ENCODE data around the gene CXCL8. TPM values are rescaled to one million over a fixed set of nuclear protein-coding genes. Genes with fewer than 3 reads are reported as not detected.
"Not testable (repeated sequence)": the region's sequence is repeated elsewhere in the genome, so short reads cannot be mapped to it uniquely, and the experiment has no call there.

The CXCL8 gene
- polyA plus RNA-seq, 3 donors = 0.35 to 1.4 (median 0.93) TPM

DNA sequence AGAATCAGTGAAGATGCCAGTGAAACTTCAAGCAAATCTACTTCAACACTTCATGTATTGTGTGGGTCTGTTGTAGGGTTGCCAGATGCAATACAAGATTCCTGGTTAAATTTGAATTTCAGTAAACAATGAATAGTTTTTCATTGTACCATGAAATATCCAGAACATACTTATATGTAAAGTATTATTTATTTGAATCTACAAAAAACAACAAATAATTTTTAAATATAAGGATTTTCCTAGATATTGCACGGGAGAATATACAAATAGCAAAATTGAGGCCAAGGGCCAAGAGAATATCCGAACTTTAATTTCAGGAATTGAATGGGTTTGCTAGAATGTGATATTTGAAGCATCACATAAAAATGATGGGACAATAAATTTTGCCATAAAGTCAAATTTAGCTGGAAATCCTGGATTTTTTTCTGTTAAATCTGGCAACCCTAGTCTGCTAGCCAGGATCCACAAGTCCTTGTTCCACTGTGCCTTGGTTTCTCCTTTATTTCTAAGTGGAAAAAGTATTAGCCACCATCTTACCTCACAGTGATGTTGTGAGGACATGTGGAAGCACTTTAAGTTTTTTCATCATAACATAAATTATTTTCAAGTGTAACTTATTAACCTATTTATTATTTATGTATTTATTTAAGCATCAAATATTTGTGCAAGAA, 2.3 kb downstream of the CXCL8 start:
- no peak for DNase-seq (ENCODE audit: low read depth in 3 of 3, low spot score in 2 of 3)

DNA sequence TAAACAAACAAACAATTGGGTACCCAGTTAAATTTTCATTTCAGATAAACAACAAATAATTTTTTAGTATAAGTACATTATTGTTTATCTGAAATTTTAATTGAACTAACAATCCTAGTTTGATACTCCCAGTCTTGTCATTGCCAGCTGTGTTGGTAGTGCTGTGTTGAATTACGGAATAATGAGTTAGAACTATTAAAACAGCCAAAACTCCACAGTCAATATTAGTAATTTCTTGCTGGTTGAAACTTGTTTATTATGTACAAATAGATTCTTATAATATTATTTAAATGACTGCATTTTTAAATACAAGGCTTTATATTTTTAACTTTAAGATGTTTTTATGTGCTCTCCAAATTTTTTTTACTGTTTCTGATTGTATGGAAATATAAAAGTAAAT, 2.9 kb downstream of the CXCL8 start:
- DNase-seq (ENCODE audit: low read depth in 3 of 3, low spot score in 2 of 3) = no peak

GRCh38 chr4:73743795-73744194, 3.4 kb downstream of the CXCL8 start:
- DNase-seq (ENCODE audit: low read depth in 3 of 3, low spot score in 2 of 3) = no peak

GRCh38 chr4:73744203-73744602, 3.8 kb downstream of the CXCL8 start:
- no peak for DNase-seq (ENCODE audit: low read depth in 3 of 3, low spot score in 2 of 3)

DNA sequence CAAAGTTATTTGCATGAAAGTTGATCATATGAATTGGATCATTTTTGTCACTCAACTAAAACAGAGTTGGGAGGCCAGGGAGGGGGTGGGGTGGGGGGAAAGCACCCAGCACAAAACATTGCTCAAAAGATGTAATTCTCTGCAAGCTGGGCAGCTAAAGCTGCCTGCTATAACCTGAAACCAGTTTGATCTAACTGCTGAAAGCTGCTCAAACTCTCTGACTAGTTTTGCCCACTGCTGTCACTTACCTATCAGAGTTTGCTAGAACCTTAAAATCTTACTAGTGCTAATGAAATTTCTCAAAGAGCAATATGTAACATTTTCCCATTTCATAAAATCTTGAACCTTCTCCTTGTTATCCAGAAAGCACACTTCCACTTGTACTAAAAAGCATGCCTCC, 10.4 kb downstream of the CXCL8 start:
- no peak for DNase-seq (ENCODE audit: low read depth in 3 of 3, low spot score in 2 of 3)

DNA sequence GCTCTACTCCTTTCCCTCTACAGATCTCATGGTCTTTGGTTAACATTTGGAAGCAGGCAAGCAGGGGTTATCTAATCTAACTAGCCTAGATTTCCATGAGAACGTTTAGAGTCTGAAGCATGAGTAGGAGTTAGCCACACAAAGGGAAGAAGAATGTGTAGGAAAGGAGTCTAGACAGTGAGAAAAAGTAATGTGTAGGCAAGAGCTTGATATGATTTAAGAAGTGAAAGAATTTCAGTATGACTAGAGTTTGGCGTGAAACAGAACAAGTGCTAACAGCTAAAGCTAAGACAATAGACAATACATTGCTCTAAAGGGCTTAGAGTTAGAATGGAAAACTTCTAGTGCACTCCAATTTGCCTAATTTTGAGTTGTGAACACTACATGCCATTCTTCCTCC, 10.8 kb downstream of the CXCL8 start:
- no peak for DNase-seq (ENCODE audit: low read depth in 3 of 3, low spot score in 2 of 3)

DNA sequence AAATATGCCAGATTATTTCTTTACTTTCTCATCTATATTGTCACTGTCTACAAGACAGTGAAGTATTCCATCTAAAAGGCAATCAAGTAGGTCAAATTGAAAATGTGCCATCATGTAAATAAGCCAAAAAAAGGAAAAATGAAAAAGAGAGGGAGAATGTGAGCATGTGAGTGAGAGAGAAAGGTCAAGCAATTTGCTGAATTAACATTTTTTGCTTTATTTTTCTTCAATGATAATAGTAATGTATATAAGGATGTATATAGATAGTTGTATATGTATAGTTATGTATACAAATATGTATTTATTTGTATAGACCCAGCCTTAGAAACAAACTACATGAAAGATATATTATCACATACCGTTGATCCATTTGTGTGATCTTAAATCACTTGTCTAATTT, 11.5 kb downstream of the CXCL8 start:
- no peak for DNase-seq (ENCODE audit: low read depth in 3 of 3, low spot score in 2 of 3)

GRCh38 chr4:73752424-73752823, 12.1 kb downstream of the CXCL8 start:
- no peak for DNase-seq (ENCODE audit: low read depth in 3 of 3, low spot score in 2 of 3)

DNA sequence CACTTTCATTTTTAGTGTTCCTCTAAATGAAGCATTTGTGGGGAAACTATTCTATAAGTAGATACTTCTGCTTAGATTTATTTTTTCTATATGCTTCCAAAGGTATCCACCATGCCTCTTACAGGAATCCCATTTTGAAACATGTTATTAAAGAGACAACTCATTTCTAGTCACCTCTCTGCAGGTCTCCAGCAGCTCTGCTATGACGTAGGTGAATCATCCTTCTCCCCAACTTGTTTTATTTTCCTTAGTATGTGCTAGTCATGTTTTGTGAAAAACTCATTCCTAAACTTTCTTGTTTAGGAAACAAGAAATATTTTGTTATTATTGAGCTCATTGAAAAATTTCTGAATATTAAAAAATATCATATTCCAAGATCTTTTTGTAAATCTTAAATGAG, 12.8 kb downstream of the CXCL8 start:
- DNase-seq (ENCODE audit: low read depth in 3 of 3, low spot score in 2 of 3) = no peak

GRCh38 chr4:73754934-73755333, 14.6 kb downstream of the CXCL8 start:
- no peak for DNase-seq (ENCODE audit: low read depth in 3 of 3, low spot score in 2 of 3)

DNA sequence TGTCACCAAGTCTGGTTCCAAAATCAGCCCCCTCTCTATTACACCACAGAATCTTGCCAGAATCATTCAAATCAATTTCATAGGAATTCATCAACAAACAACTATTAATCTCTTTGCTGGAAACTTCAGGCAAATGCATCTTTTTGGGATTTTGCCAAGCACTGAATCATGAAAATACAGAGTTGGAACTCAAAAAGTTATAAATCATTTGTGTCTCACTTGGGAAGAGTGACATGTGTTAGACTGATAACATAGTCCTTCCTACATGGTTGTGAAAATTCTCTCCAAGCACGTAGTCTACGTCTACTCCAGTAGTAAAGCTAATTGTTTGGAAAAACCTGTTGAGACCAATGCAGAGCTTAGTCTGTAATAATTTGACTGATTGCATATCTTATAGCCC, 19.0 kb downstream of the CXCL8 start:
- no peak for DNase-seq (ENCODE audit: low read depth in 3 of 3, low spot score in 2 of 3)

DNA sequence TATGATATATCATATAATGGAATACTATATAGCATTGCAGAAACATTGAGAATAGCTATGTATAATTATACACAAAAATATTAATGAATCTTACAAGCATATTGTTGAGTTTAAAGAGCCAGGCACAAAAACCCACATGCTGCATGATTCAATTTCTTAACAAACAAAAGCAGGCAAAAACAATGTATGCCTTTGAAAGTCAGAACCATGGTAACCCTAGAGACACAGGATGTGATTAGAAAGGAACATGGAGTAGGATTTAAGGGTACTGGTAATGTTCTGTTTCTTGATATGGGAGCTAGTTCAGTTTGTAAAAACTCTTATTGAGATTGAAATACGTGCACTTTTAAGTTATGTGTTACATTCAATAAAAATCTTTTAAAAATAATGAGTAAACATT, 21.5 kb downstream of the CXCL8 start:
- DNase-seq (ENCODE audit: low read depth in 3 of 3, low spot score in 2 of 3) = no peak

DNA sequence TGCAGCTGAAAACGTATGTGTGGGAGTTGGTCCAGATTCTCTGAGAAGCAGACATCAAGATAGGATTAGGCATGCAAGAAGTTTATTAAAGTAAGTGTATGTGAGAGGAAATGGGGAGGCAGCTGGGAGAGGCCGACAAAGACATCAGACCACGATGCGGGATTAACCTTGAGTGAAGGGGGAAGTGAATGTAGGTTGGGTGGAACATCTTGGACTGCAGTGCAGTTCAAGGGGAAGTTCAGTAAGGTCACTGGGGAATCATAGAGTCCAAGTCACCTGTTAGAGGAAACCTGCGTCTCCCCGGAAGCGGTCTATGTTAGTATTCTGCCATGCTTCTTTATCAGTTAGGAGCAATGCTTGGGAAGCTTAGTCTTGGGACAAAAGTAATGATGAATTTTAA, 22.0 kb downstream of the CXCL8 start:
- DNase-seq (ENCODE audit: low read depth in 3 of 3, low spot score in 2 of 3) = no peak

GRCh38 chr4:73763877-73764276, 23.5 kb downstream of the CXCL8 start:
- no peak for DNase-seq (ENCODE audit: low read depth in 3 of 3, low spot score in 2 of 3)

GRCh38 chr4:73764513-73764912, 24.1 kb downstream of the CXCL8 start:
- no peak for DNase-seq (ENCODE audit: low read depth in 3 of 3, low spot score in 2 of 3)

GRCh38 chr4:73765296-73765695, 24.9 kb downstream of the CXCL8 start:
- DNase-seq (ENCODE audit: low read depth in 3 of 3, low spot score in 2 of 3) = no peak

- no peak for DNase-seq (ENCODE audit: low read depth in 3 of 3, low spot score in 2 of 3)
These were observed 30.5 kb downstream of the CXCL8 start for GRCh38 chr4:73770917-73771316.

GRCh38 chr4:73772363-73772762, 32.0 kb downstream of the CXCL8 start:
- no peak for DNase-seq (ENCODE audit: low read depth in 3 of 3, low spot score in 2 of 3)

GRCh38 chr4:73774406-73774805, 34.0 kb downstream of the CXCL8 start:
- not testable (repeated sequence) for DNase-seq (ENCODE audit: low read depth in 3 of 3, low spot score in 2 of 3)

DNA sequence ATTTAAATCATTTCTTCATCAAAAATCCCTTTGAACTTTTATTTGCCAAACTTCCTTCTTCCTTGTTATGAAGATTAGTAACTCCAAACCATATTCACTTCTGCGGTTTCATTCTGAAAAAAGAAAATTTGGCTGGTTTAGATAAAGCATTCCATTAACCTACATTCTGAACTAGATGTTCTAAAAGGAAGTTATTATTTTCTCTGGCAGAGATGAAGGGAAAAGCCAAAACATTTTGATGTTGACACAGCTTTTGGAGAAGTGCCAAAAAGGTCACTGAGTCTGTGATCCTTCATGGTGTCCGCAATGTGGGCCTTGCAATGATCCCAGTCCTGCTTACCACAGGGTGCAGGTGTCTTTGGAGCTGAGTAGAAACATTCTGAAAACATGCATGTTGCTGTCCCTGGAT, 36.0 kb downstream of the CXCL8 start:
- DNase-seq (ENCODE audit: low read depth in 3 of 3, low spot score in 2 of 3) = no peak

DNA sequence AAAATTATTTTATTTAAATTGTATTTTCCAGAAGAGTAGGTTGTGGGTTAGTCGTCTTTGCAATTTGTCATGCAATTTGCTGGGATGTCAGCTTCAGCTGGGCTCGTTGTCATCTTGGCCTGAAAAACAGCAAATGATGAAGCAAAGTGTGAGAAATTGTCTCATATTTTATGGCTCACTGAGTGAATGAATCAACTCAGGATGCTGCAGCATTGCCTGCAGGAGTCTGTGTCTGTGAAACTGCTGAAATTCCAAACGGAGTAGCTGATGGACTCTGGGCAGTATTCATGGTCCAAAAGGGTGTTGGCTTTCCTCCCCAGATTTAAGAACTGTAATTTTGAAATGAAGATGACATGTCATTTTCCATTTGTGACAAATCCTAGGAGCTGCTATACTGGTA, 37.2 kb downstream of the CXCL8 start:
- DNase-seq (ENCODE audit: low read depth in 3 of 3, low spot score in 2 of 3) = no peak

- no peak for DNase-seq (ENCODE audit: low read depth in 3 of 3, low spot score in 2 of 3)
These were observed 39.9 kb downstream of the CXCL8 start for GRCh38 chr4:73780243-73780642.

- DNase-seq (ENCODE audit: low read depth in 3 of 3, low spot score in 2 of 3) = no peak
These were observed 40.5 kb downstream of the CXCL8 start for GRCh38 chr4:73780834-73781233.

Data from right renal cortex interstitium (tissue), 3 donors.